ENCODE measurements around the gene NTRK1. TPM values are rescaled to one million over a fixed set of nuclear protein-coding genes. Genes with fewer than 3 reads are reported as not detected.

NTRK1 gene
- total RNA-seq, 1 experiment from 2014 or later: 0.33 TPM

- H3K27me3 Mint-ChIP-seq (ENCODE audit: insufficient read depth, unreplicated experiment): peaks cover 38% of the 10 kb centered on the region
- intact Hi-C loops (cut with micrococcal nuclease): no loop called here
- BruUV-seq (replicated peaks): no TSS peak
- no peak overlapping the region for H3K4me3 Mint-ChIP-seq (ENCODE audit: unreplicated experiment)
- POLR2A ChIA-PET: no interaction called here
- CTCF ChIA-PET: interaction anchor here (0.6 to 18.7 kb wide), 6 partner anchors 13 to 67 kb away, joined by 3 to 353 read pairs (median 8); partner anchors contain the start of gene PEAR1
- H3K36me3 Mint-ChIP-seq (ENCODE audit: insufficient read depth, unreplicated experiment): no peaks in the 10 kb centered on the region
- H3K27ac Mint-ChIP-seq (ENCODE audit: low read depth, unreplicated experiment): no peak overlapping the region
- TF ChIP-seq, protein P1, sequence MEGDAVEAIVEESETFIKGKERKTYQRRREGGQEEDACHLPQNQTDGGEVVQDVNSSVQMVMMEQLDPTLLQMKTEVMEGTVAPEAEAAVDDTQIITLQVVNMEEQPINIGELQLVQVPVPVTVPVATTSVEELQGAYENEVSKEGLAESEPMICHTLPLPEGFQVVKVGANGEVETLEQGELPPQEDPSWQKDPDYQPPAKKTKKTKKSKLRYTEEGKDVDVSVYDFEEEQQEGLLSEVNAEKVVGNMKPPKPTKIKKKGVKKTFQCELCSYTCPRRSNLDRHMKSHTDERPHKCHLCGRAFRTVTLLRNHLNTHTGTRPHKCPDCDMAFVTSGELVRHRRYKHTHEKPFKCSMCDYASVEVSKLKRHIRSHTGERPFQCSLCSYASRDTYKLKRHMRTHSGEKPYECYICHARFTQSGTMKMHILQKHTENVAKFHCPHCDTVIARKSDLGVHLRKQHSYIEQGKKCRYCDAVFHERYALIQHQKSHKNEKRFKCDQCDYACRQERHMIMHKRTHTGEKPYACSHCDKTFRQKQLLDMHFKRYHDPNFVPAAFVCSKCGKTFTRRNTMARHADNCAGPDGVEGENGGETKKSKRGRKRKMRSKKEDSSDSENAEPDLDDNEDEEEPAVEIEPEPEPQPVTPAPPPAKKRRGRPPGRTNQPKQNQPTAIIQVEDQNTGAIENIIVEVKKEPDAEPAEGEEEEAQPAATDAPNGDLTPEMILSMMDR (IDR thresholded peaks at IDR 0.05; ENCODE audit: unreplicated experiment): no peak
- H3K9me3 Mint-ChIP-seq (ENCODE audit: unreplicated experiment): no peaks in the 10 kb centered on the region
- DNase-seq (ENCODE audit: unreplicated experiment): no peak
- peaks cover 15% of the 10 kb centered on the region for H3K4me1 Mint-ChIP-seq (ENCODE audit: insufficient read depth, unreplicated experiment)
These were observed 3.0 kb downstream of the NTRK1 start for GRCh38 chr1:156863631-156864030.

GRCh38 chr1:156864796-156865195 lies 4.1 kb downstream of the NTRK1 start:
- no peak for DNase-seq (ENCODE audit: unreplicated experiment)
- POLR2A ChIA-PET: no interaction called here
- TF ChIP-seq, protein P1 (IDR thresholded peaks at IDR 0.05; ENCODE audit: unreplicated experiment): no peak
- H3K36me3 Mint-ChIP-seq (ENCODE audit: insufficient read depth, unreplicated experiment): no peaks in the 10 kb centered on the region
- peaks cover 30% of the 10 kb centered on the region for H3K27me3 Mint-ChIP-seq (ENCODE audit: insufficient read depth, unreplicated experiment)
- H3K9me3 Mint-ChIP-seq (ENCODE audit: unreplicated experiment): no peaks in the 10 kb centered on the region
- no TSS peak for BruUV-seq (replicated peaks)
- peaks cover 17% of the 10 kb centered on the region for H3K4me1 Mint-ChIP-seq (ENCODE audit: insufficient read depth, unreplicated experiment)
- H3K4me3 Mint-ChIP-seq (ENCODE audit: unreplicated experiment): no peak overlapping the region
- intact Hi-C loops (cut with micrococcal nuclease): no loop called here
- CTCF ChIA-PET: interaction anchor here (0.7 to 18.7 kb wide), 4 partner anchors 24 to 69 kb away, joined by 3 to 353 read pairs (median 87); partner anchors contain the start of gene PEAR1
- no peak overlapping the region for H3K27ac Mint-ChIP-seq (ENCODE audit: low read depth, unreplicated experiment)

DNA sequence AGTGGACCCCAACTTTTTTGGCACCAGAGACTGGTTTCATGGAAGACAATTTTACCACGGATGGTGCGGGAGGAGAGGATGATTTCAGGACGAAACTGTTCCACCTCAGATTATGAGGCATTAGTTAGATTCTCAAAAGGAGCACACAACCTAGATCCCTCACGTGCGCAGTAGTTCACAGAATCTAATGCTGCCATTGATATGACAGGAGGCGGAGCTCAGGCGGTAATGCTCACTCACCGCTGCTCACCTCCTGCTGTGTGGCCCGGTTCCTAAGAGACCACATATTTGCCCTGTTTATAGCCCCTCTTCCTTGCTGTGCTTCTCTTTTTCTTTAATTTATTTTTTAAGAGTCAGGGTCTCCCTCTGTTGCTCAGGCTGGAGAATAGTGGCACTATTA lies 4.6 kb downstream of the NTRK1 start:
- Mint-ChIP-seq H3K27ac (ENCODE audit: low read depth, unreplicated experiment) (no peak overlapping the region), H3K4me1 (ENCODE audit: insufficient read depth, unreplicated experiment) (peaks cover 17% of the 10 kb centered on the region), H3K4me3 (ENCODE audit: unreplicated experiment) (no peak overlapping the region), H3K27me3 (ENCODE audit: insufficient read depth, unreplicated experiment) (peaks cover 25% of the 10 kb centered on the region), H3K36me3 (ENCODE audit: insufficient read depth, unreplicated experiment) (no peaks in the 10 kb centered on the region), H3K9me3 (ENCODE audit: unreplicated experiment) (no peaks in the 10 kb centered on the region)
- BruUV-seq (replicated peaks): no TSS peak
- no peak for DNase-seq (ENCODE audit: unreplicated experiment)
- CTCF ChIA-PET: interaction anchor here (0.7 to 11.0 kb wide), 4 partner anchors 24 to 319 kb away, joined by 3 to 163 read pairs (median 8); partner anchors contain the start of gene PEAR1
- POLR2A ChIA-PET: no interaction called here
- TF ChIP-seq, protein P1 (IDR thresholded peaks at IDR 0.05; ENCODE audit: unreplicated experiment): no peak
- intact Hi-C loops (cut with micrococcal nuclease): no loop called here

DNA sequence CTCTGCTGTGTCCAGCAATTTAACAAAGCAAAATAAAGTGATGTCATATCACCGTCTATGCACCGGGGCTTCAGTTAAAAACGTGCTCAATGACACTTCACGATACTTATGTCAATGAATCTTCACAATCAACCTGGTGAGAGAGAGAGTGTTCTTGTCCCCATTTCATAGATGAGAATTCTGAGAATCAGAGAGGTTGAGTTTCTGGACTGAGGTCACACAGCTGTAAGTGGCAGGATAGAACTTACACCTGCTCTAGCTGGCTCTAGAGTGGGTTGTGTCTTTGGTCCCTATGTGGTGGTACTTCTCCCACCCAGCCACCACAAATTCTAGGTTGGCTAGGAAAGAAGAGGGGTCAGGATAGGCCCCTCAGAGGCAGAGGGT lies 5.2 kb downstream of the NTRK1 start:
- no peak for DNase-seq (ENCODE audit: unreplicated experiment)
- Mint-ChIP-seq H3K4me3 (ENCODE audit: unreplicated experiment) (no peak overlapping the region), H3K9me3 (ENCODE audit: unreplicated experiment) (no peaks in the 10 kb centered on the region), H3K36me3 (ENCODE audit: insufficient read depth, unreplicated experiment) (no peaks in the 10 kb centered on the region), H3K27ac (ENCODE audit: low read depth, unreplicated experiment) (no peak overlapping the region), H3K27me3 (ENCODE audit: insufficient read depth, unreplicated experiment) (peaks cover 20% of the 10 kb centered on the region), H3K4me1 (ENCODE audit: insufficient read depth, unreplicated experiment) (peaks cover 20% of the 10 kb centered on the region)
- intact Hi-C loops (cut with micrococcal nuclease): no loop called here
- ChIA-PET POLR2A (no interaction called here), CTCF (interaction anchor here (0.7 to 11.0 kb wide), 3 partner anchors 23 to 319 kb away, joined by 3 to 163 read pairs (median 4); partner anchors contain the start of gene PEAR1)
- TF ChIP-seq, protein P1 (IDR thresholded peaks at IDR 0.05; ENCODE audit: unreplicated experiment): no peak
- no TSS peak for BruUV-seq (replicated peaks)
